ENCODE results near the gene RASGRF2. TPM values are rescaled to one million over a fixed set of nuclear protein-coding genes. Genes with fewer than 3 reads are reported as not detected.

The RASGRF2 gene
- total and polyA plus RNA-seq, 2 of the 8 experiments (the other 6 are each of a cell fraction or from before 2014, with no cell fraction given) = 2.6 to 29.5 TPM

DNA sequence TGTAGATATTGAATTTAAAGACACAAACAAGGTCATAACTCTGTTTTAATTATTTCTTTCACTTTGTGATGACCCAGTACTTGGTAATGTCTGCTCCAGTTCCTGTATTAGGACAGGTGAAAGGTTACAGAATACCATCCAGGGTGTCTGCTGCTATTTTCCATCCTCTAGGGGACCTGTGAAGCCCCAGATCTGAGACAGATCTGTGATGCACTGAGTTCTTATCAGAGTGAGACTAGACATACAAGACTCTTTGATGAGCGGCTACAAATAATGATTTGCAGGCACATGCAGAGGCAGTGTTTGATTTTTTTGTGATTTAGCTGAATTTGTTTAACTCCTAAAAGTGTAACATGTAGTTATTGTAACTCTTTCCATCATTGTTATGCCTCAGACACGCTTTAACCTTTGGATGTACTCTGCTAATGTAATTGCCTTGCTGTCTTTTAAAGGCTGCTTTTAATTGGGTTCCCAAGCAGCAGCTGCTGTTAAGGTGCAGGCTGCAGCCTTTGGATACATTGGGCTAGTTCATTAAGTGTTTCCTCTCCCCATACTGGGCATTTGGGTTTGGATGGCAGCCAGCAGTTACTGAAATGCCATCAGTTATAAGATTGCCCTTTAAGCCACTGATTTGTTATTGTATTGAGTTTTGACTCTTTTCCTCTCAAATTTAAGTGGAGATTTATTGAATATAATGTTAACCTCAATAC lies 63.3 kb downstream of the RASGRF2 start (continued):
- no peak for TF ChIP-seq CTCF (IDR thresholded peaks at IDR 0.05; ENCODE audit: control extremely low read depth in 1 of 3, insufficient read depth in 1 of 3, low read depth in 1 of 3, low read length in 3 of 3)
- TF ChIP-seq ASH2L (IDR thresholded peaks at IDR 0.05; ENCODE audit: low read length) = no peak
- TF ChIP-seq, protein P1, sequence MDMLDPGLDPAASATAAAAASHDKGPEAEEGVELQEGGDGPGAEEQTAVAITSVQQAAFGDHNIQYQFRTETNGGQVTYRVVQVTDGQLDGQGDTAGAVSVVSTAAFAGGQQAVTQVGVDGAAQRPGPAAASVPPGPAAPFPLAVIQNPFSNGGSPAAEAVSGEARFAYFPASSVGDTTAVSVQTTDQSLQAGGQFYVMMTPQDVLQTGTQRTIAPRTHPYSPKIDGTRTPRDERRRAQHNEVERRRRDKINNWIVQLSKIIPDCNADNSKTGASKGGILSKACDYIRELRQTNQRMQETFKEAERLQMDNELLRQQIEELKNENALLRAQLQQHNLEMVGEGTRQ (IDR thresholded peaks at IDR 0.05; ENCODE audit: low read length) = no peak
- no peak for TF ChIP-seq SRF (IDR thresholded peaks at IDR 0.05; ENCODE audit: low read depth, low read length)
- no peak for TF ChIP-seq JUN (IDR thresholded peaks at IDR 0.05; ENCODE audit: low read depth, low read length)
- TF ChIP-seq POLR2A (IDR thresholded peaks at IDR 0.05; ENCODE audit: control extremely low read depth in 1 of 2, low read depth in 2 of 2, low read length in 2 of 2) = no peak
- no peak for TF ChIP-seq CREB1 (IDR thresholded peaks at IDR 0.05)
- TF ChIP-seq BRCA1 (IDR thresholded peaks at IDR 0.05; ENCODE audit: low read depth, low read length) = no peak
- TF ChIP-seq HDAC6 (IDR thresholded peaks at IDR 0.05; ENCODE audit: low read depth, low read length) = no peak
- TF ChIP-seq SIN3A (conservative IDR thresholded peaks at IDR 0.05 in 1 of 2, IDR thresholded peaks at IDR 0.05 in 1 of 2; ENCODE audit: low read depth in 1 of 2, low read length in 2 of 2) = no peak

Measured in H1 (cell line).